H1 (cell line): Measurements from ENCODE around the gene FAM53A.
A peak's percentile ranks its signal among the peaks of the same experiment; 100 is the strongest.

ENCODE experiments used
- CHD1 ChIP-seq: IDR thresholded peaks from 2 replicates; pipeline ENCODE4 v1.6.1; 2012; ENCODE audit warnings: low read depth, low read length, improper control_type of control experiment
- EP300 ChIP-seq, 2 experiments: IDR thresholded peaks; 1 replicate in 1 of 2; 2 replicates in 1 of 2; pipeline ENCODE4 v1.6.1; 2011 to 2012; ENCODE audit warnings: low read depth in 2 of 2, low read length in 2 of 2, mild to moderate bottlenecking in 2 of 2, borderline replicate concordance in 1 of 2, inconsistent platforms in 1 of 2, moderate library complexity in 1 of 2
- EZH2 ChIP-seq: fragments of 200-600 bp; sonication (generic); IDR thresholded peaks from 2 replicates; pipeline ENCODE4 v1.7.1; 2012; ENCODE audit warnings: low read depth, mild to moderate bottlenecking, moderate library complexity, low read length, inconsistent platforms; ENCODE audit not compliant: severe bottlenecking
- GTF2F1 ChIP-seq: IDR thresholded peaks from 2 replicates; pipeline ENCODE4 v1.6.1; 2012; ENCODE audit warnings: low read depth, low read length, improper control_type of control experiment, borderline replicate concordance
- JUND ChIP-seq: IDR thresholded peaks from 2 replicates; pipeline ENCODE4 v1.6.1; 2011; ENCODE audit warnings: mild to moderate bottlenecking, improper control_type of control experiment, low read length
- MAFK ChIP-seq: IDR thresholded peaks from 2 replicates; pipeline ENCODE4 v1.6.1; 2012; ENCODE audit warnings: low read depth, mild to moderate bottlenecking, improper control_type of control experiment, low read length
- POLR2A ChIP-seq, 2 experiments: IDR thresholded peaks; 1 replicate in 1 of 2; 2 replicates in 1 of 2; pipeline ENCODE4 v1.6.1; 2011; ENCODE audit warnings: low read depth in 2 of 2, low read length in 2 of 2, mild to moderate bottlenecking in 2 of 2; ENCODE audit errors: control extremely low read depth in 1 of 2
- POLR2AphosphoS5 ChIP-seq: IDR thresholded peaks from 2 replicates; pipeline ENCODE4 v1.6.1; 2011; ENCODE audit warnings: low read depth, low read length
- TBP ChIP-seq: IDR thresholded peaks from 2 replicates; pipeline ENCODE4 v1.6.1; 2011; ENCODE audit warnings: low read depth, low read length, improper control_type of control experiment
- TCF12 ChIP-seq: IDR thresholded peaks from 2 replicates; pipeline ENCODE4 v1.6.1; 2011; ENCODE audit warnings: low read depth, mild to moderate bottlenecking, low read length
- TF ChIP-seq, protein P1 (sequence below), 3 experiments: IDR thresholded peaks; 1 replicate in 2 of 3; 2 replicates in 1 of 3; pipeline versions ENCODE4 v1.5.1 to v1.6.1; 2011; ENCODE audit warnings: low read length in 3 of 3, mild to moderate bottlenecking in 3 of 3, inconsistent platforms in 2 of 3, low read depth in 1 of 3, moderate library complexity in 1 of 3; ENCODE audit not compliant: insufficient read depth in 1 of 3; ENCODE audit errors: control extremely low read depth in 1 of 3
- TF ChIP-seq, protein P2 (sequence below): IDR thresholded peaks from 2 replicates; pipeline ENCODE4 v1.6.1; 2011; ENCODE audit warnings: low read length, improper control_type of control experiment

DNA sequence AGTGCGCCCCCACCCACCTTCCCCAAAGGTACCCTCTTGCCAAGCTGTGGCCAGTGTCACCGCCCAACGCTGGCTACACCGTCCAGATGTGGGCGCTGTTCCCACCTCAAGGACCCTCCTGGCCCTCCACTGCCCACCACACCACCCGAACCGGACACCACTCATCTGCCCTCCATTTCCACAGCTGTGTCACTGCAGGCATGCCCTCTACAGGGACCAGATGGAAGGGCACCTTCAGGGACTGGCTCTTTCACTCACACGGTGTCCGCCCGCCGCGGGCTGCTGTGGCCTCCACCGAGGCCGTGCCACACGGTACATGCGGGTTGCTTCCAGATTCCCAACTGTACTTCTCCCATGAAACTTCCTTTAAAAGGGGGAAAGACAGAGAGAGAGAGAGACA lies 87.7 kb downstream of the FAM53A start:
- no peak for TF ChIP-seq TBP
- no peak for TF ChIP-seq CHD1
- TF ChIP-seq, protein P1, sequence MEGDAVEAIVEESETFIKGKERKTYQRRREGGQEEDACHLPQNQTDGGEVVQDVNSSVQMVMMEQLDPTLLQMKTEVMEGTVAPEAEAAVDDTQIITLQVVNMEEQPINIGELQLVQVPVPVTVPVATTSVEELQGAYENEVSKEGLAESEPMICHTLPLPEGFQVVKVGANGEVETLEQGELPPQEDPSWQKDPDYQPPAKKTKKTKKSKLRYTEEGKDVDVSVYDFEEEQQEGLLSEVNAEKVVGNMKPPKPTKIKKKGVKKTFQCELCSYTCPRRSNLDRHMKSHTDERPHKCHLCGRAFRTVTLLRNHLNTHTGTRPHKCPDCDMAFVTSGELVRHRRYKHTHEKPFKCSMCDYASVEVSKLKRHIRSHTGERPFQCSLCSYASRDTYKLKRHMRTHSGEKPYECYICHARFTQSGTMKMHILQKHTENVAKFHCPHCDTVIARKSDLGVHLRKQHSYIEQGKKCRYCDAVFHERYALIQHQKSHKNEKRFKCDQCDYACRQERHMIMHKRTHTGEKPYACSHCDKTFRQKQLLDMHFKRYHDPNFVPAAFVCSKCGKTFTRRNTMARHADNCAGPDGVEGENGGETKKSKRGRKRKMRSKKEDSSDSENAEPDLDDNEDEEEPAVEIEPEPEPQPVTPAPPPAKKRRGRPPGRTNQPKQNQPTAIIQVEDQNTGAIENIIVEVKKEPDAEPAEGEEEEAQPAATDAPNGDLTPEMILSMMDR (IDR thresholded peaks at IDR 0.05; ENCODE audit: control extremely low read depth in 1 of 3, insufficient read depth in 1 of 3, low read depth in 1 of 3, low read length in 3 of 3), result peak in 2 of 3 experiments; percentile 33 to 62; a peak in 2 of 4 replicates
- no peak for TF ChIP-seq POLR2AphosphoS5
- TF ChIP-seq EZH2, result no peak
- TF ChIP-seq, protein P2, sequence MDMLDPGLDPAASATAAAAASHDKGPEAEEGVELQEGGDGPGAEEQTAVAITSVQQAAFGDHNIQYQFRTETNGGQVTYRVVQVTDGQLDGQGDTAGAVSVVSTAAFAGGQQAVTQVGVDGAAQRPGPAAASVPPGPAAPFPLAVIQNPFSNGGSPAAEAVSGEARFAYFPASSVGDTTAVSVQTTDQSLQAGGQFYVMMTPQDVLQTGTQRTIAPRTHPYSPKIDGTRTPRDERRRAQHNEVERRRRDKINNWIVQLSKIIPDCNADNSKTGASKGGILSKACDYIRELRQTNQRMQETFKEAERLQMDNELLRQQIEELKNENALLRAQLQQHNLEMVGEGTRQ, result no peak
- no peak for TF ChIP-seq JUND
- TF ChIP-seq EP300 (IDR thresholded peaks at IDR 0.05; ENCODE audit: borderline replicate concordance in 1 of 2, low read depth in 2 of 2, low read length in 2 of 2), result no peak
- no peak for TF ChIP-seq GTF2F1
- TF ChIP-seq POLR2A (IDR thresholded peaks at IDR 0.05; ENCODE audit: control extremely low read depth in 1 of 2, low read depth in 2 of 2, low read length in 2 of 2), result no peak
- no peak for TF ChIP-seq TCF12
- no peak for TF ChIP-seq MAFK
